CD4-positive, alpha-beta T cell treated with Interleukin-10 for 1 hour (primary cell): ENCODE results near the gene IGLON5.

Experiments used
- DNase-seq: peaks from one replicate; pipeline ENCODE4 v3.0.0-alpha.2; 2020

The IGLON5 gene

GRCh38 chr19:51366389-51367254 is 55.2 kb downstream of the IGLON5 start:
- peak; percentile 95 for DNase-seq

GRCh38 chr19:51367255-51367564 is 55.8 kb downstream of the IGLON5 start:
- DNase-seq = no peak

- peak; percentile 97 for DNase-seq
Observed at GRCh38 chr19:51367565-51368365, 56.3 kb downstream of the IGLON5 start.

- DNase-seq = peak; percentile 34
Observed at GRCh38 chr19:51368366-51369282, 57.2 kb downstream of the IGLON5 start, which contains the start of gene CLDND2. Gene CLDND2 (minus strand): TSS chr19:51369003. CDS start chr19:51368577, 426 bp downstream.

- no peak for DNase-seq
Observed at GRCh38 chr19:51370230-51370629, 58.8 kb downstream of the IGLON5 start.

- DNase-seq = no peak
Observed at GRCh38 chr19:51371186-51371690, 59.8 kb downstream of the IGLON5 start.

GRCh38 chr19:51372021-51372648 is 60.7 kb downstream of the IGLON5 start:
- DNase-seq = no peak

GRCh38 chr19:51372649-51373504 is 61.4 kb downstream of the IGLON5 start, which contains the start of gene NKG7:
Gene NKG7 (minus strand): TSS chr19:51372654. CDS start chr19:51372535, 119 bp downstream.
- DNase-seq = peak; percentile 87

GRCh38 chr19:51375504-51376221 is 64.2 kb downstream of the IGLON5 start:
- DNase-seq = peak; percentile 44

- DNase-seq = no peak
Observed at GRCh38 chr19:51377422-51377821, 66.0 kb downstream of the IGLON5 start.

- no peak for DNase-seq
Observed at GRCh38 chr19:51380379-51380778, 68.9 kb downstream of the IGLON5 start.
